Small intestine (tissue), 7 donors: Measurements from ENCODE around the gene IER5. TPM values are rescaled to one million over a fixed set of nuclear protein-coding genes. Genes with fewer than 3 reads are reported as not detected.

Source experiments
- DNase-seq, 2 donors: peaks; one replicate each; pipeline versions ENCODE4 v3.0.0 to v3.0.0-alpha.2; 2013
- FAIRE-seq: peaks from 2 replicates; lab custom pipeline; 2012; peaks lifted over from hg19 to GRCh38; lab: Jason Lieb, UNC
- H3K27ac ChIP-seq, 3 donors: one replicate each; pipeline ENCODE4 v1.5.1; 2013; ENCODE audit warnings: low read length in 2 of 3, mild to moderate bottlenecking in 2 of 3, control low read depth in 1 of 3, inconsistent platforms in 1 of 3, low read depth in 1 of 3, moderate library complexity in 1 of 3
- H3K27me3 ChIP-seq, 3 donors: one replicate each; pipeline ENCODE4 v1.6.1; 2013; ENCODE audit warnings: low read length in 3 of 3, inconsistent platforms in 1 of 3; ENCODE audit not compliant: control insufficient read depth in 3 of 3, insufficient read depth in 3 of 3
- H3K36me3 ChIP-seq, 3 donors: one replicate each; pipeline ENCODE4 v1.6.1; 2013; ENCODE audit warnings: low read length in 3 of 3, inconsistent platforms in 1 of 3, low read depth in 1 of 3, mild to moderate bottlenecking in 1 of 3, moderate library complexity in 1 of 3; ENCODE audit not compliant: control insufficient read depth in 3 of 3, insufficient read depth in 2 of 3
- H3K4me1 ChIP-seq, 3 donors: one replicate each; pipeline ENCODE4 v1.6.1; 2013; ENCODE audit warnings: low read length in 2 of 3, inconsistent platforms in 1 of 3, low read depth in 1 of 3, mild to moderate bottlenecking in 1 of 3, moderate library complexity in 1 of 3; ENCODE audit not compliant: control insufficient read depth in 3 of 3, insufficient read depth in 2 of 3
- H3K4me3 ChIP-seq, 3 donors: one replicate each; pipeline ENCODE4 v1.5.1; 2013; ENCODE audit warnings: low read length in 3 of 3, control low read depth in 1 of 3, inconsistent platforms in 1 of 3, low read depth in 1 of 3, mild to moderate bottlenecking in 1 of 3, moderate library complexity in 1 of 3
- H3K9me3 ChIP-seq, 2 donors: one replicate each; pipeline ENCODE4 v1.6.1; 2013; ENCODE audit warnings: low read depth in 1 of 2, low read length in 1 of 2; ENCODE audit not compliant: control insufficient read depth in 2 of 2, insufficient read depth in 1 of 2
- WGBS, 3 donors: extraction: QIAGEN DNeasy Blood & Tissue Kit; methylation state at CpG; one replicate each; pipeline ENCODE4 v1.1.7; 2013; 5-methylcytosine and 5-hydroxymethylcytosine counted together
- polyA plus RNA-seq, 4 donors: library from polyadenylated mRNA; stranded (reverse) in 3 of 4; unstranded in 1 of 4; fragments of 200-250 nt in 3 of 4; fragments of 120-200 nt in 1 of 4; gene quantifications; one replicate each; pipeline versions ENCODE4 v1.2.1 to v1.2.3, GENCODE V29; 2013
- donor health status: healthy with polysubstance abuse.
- donor health status: control.
- donor health status: control.
- donor health status: Bipolar disorder and iron deficiency.
- donor health status: healthy.

IER5 gene
- polyA plus RNA-seq, 4 donors: 4.5 to 8.9 (median 6.3) TPM

DNA sequence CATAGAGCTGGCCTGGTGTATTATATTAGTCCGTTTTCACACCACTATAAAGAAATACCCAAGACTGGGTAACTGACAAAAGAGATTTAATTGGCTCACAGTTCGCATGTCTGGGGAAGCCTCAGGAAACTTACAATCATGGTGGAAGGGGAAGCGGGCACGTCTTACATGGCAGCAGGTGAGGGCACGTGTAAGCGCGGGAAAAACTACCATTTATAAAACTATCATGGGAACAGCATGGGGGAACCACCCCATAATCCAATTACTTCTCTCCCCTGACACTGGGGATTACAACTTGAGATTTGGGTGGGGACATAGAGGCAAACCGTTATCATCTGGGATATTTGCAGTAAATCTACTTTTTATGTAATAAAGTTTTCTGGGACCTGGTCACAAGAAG lies 6.8 kb downstream of the IER5 start:
- Histone ChIP-seq H3K27ac (no peak overlapping the region), H3K36me3 (peaks cover 0 to 5% (median 0%) of the 10 kb centered on the region in 3 donors), H3K27me3 (peaks cover 0 to 4% (median 0%) of the 10 kb centered on the region in 3 donors), H3K4me1 (peaks cover 2 to 38% (median 13%) of the 10 kb centered on the region in 3 donors), H3K9me3 (no peaks in the 10 kb centered on the region), H3K4me3 (no peak overlapping the region)
- DNase-seq (no peak), FAIRE-seq (no peak)
- WGBS, 3 donors: 93 to 94% (median 93%) methylated on average over 8 of the region's 8 CpGs

DNA sequence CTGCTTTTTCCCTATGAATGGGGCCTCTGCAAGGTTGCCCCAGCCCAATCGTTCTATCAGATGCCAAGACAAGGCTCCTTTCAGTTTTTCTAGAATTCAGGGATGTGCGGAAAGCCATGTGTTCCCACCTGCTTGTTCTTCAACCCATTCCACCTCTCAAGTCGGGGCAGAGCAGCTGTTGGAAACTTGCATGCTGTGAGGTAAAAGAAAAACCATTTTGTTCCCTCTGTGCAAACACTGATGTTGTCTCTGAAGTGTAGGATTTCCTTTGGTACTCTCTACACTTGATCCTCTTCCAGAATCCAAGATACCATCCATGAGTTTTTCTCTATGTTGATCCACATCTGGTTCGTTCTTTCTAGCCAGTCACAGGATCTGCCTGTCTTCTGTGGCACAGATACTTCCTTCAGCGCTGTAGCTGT lies 7.3 kb downstream of the IER5 start:
- Histone ChIP-seq H3K9me3 (no peaks in the 10 kb centered on the region), H3K36me3 (peaks cover 0 to 5% (median 0%) of the 10 kb centered on the region in 3 donors), H3K4me1 (peaks cover 2 to 38% (median 14%) of the 10 kb centered on the region in 3 donors), H3K27ac (peak overlapping the region in 1 of 3 donors; percentile 57), H3K27me3 (peaks cover 0 to 9% (median 0%) of the 10 kb centered on the region in 3 donors), H3K4me3 (no peak overlapping the region)
- WGBS, 3 donors: 72 to 89% (median 89%) methylated on average over 5 of the region's 5 CpGs
- FAIRE-seq: no peak
- no peak for DNase-seq

DNA sequence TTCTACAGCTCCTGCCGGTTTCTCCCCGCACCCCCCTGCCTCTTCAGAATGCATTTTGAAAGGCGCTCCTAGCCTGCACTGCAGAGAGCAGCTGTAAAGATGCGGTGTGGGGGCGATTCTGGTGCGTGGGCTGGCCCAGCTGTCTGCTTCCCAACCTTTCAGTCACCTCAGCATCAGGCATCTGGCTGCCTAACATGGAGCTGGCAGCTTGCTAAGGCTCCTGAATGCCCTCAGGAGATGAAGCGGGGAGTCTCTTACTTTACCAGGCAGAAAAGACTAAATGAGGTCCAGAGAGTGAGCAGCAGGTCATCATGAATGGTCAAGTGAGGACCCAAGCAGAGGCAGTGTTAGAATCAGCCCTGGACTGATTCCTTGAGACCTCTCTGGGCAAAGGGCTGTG lies 8.7 kb downstream of the IER5 start:
- Histone ChIP-seq H3K4me3 (no peak overlapping the region), H3K36me3 (peaks cover 0 to 5% (median 0%) of the 10 kb centered on the region in 3 donors), H3K27ac (peak overlapping the region in 1 of 3 donors; percentile 60), H3K9me3 (no peaks in the 10 kb centered on the region), H3K4me1 (peaks cover 0 to 31% (median 21%) of the 10 kb centered on the region in 3 donors), H3K27me3 (peaks cover 0 to 9% (median 0%) of the 10 kb centered on the region in 3 donors)
- DNase-seq (no peak), FAIRE-seq (no peak)
- 77 to 92% (median 80%) methylated on average over 7 of the region's 7 CpGs for WGBS, 3 donors

DNA sequence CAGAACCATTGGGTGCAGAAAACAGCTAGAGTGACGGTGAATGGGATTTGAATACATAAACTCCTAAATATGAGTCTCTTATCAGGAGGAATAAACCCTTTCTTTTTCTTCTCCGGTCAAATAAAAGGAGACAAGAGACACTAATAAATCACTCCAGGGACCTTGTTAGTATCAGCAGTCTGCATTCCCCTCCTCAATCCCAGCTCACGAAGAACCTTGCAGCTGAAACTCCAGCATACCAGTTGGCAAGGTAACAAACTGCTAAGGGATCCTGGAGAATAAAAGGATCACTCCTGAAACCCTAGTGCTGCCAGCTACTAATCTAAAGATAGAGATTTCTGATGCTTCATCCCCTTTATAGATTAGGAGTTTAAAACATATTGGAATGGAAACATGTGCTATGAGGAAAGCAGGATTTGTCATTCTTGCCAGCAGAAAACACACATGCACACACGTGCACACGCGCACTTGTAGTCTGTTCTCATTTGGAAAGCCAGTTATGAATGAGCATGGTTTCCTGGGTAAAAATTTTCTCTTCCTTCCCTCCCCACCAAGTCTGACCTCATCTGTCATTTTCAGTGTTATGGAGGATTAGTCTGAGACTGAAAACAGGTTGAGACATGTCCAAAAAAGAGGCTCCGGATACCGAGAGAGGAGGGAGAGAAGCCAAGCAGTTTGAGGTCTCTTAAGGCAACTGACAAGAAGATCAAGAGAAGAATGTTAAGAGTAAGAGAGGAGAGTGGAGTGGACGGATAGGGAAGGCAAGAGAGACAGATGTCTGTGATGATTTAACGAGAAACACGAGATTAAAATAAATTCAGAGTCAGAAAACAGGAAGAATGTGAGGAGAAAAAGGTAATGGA lies 10.9 kb downstream of the IER5 start:
- H3K4me3 ChIP-seq: no peak overlapping the region
- WGBS, 3 donors: 38 to 64% (median 48%) methylated on average over 11 of the region's 11 CpGs
- peaks cover 0 to 9% (median 0%) of the 10 kb centered on the region in 3 donors for H3K27me3 ChIP-seq
- DNase-seq (no peak), FAIRE-seq (no peak)
- no peaks in the 10 kb centered on the region for H3K9me3 ChIP-seq
- peak overlapping the region in 1 of 3 donors; percentile 52 for H3K27ac ChIP-seq
- H3K4me1 ChIP-seq: peaks cover 0 to 25% (median 23%) of the 10 kb centered on the region in 3 donors
- peaks cover 0 to 3% (median 0%) of the 10 kb centered on the region in 3 donors for H3K36me3 ChIP-seq

DNA sequence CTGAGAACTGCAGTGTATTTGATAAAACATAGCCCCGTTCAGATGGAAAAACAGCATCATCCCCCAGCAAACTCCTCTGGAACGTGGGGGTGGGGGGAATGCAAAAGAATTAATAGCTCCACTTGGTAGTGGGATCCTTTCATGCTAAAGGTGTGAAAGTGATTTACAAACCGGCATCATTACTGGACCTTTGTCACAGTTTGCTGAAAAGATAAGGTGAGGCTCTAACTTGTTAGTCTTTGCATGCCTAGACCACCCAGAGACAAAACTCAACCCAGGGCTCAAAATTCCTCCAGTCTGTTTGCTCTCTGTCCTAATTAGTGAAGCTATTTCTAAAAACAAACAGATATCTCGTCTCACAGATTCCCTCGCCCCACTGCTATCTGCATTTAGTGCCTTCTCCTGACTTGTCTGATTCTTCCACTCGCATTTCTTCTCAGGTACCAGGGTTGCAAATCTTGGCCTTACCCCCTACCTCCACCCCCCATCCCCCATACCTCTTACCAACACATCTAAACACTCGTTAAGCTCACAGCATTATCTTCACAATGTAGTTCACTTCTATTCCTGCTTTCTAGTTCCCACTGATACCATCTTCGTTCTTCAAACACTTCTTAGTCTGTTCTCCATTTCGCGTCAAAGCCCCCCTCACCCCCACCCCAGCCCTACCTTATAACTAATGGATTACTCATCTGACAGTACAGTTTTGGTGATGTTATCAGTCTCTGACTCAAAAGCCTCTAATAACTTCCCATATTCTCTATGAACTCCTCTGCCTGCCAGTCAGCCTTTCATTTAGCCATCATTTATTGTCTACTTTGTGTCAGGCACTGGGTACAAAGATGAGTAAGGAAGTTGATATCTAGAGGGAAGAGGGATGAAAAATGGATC lies 11.8 kb downstream of the IER5 start:
- FAIRE-seq (no peak), DNase-seq (no peak)
- Histone ChIP-seq H3K4me1 (peaks cover 0 to 24% (median 21%) of the 10 kb centered on the region in 3 donors), H3K27ac (peak overlapping the region in 1 of 3 donors; percentile 52), H3K36me3 (no peaks in the 10 kb centered on the region), H3K4me3 (no peak overlapping the region), H3K9me3 (no peaks in the 10 kb centered on the region), H3K27me3 (peaks cover 0 to 9% (median 0%) of the 10 kb centered on the region in 3 donors)
- 46 to 55% (median 47%) methylated on average over 10 of the region's 10 CpGs for WGBS, 3 donors

DNA sequence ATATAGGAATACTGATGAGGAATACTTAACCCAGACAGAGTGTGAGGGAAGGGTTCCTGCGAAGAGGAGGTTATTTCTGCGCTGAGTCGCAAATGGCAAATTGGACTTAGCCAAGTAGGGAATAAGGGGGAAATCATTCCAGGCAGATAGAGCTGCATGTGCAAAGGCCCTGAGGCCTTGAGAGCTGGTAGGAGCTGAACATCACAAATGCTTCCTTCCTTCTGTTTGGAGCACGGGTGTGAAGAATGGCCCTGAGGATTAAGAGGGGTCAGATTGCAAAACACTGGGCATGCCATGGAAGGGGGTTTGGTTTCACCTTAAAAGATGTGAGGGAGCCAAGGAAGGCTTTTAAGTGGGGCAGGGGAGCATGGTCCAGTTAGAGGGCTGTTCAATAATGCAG lies 12.4 kb downstream of the IER5 start:
- Histone ChIP-seq H3K9me3 (no peaks in the 10 kb centered on the region), H3K4me1 (peaks cover 0 to 24% (median 22%) of the 10 kb centered on the region in 3 donors), H3K27ac (peak overlapping the region in 1 of 3 donors; percentile 23), H3K36me3 (no peaks in the 10 kb centered on the region), H3K27me3 (peaks cover 0 to 12% (median 0%) of the 10 kb centered on the region in 3 donors), H3K4me3 (no peak overlapping the region)
- DNase-seq: no peak
- WGBS, 3 donors: 92 to 96% (median 95%) methylated on average over 4 of the region's 4 CpGs
- no peak for FAIRE-seq

DNA sequence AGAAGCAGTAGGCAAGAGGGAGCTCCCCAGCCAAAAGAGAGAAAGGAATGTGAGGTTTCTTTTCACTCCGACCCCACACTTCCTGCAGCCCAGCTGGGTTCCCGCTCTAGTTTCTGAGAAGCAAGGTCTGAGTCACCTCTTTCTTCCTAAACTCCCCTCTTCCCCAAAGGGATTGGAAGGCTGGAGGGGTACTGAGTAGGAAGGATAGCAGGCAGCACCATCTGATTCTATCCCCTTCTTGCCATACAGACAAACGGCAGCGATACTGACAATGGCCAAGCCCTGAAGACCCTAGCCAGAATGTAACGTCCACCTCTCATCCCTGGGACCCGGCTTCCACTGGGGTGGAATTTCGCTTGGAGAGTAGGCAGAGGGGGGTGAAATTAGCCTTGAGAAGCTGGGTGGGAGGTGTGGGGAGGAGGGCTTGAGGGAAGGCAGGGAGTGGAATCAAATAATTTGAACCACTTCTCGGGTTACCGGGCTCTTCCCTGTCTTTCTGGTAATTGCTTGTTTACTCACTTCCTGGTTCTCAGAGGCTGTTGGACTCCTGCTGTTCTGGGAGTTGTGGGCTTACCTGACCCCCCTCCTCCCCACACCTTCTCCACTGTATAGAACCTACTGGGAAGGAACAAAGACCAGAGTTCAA lies 13.2 kb downstream of the IER5 start:
- no peak for FAIRE-seq
- H3K4me1 ChIP-seq: peaks cover 0 to 24% (median 22%) of the 10 kb centered on the region in 3 donors
- no peaks in the 10 kb centered on the region for H3K36me3 ChIP-seq
- H3K27ac ChIP-seq: peak overlapping the region in 1 of 3 donors; percentile 38
- 56 to 79% (median 74%) methylated on average over 9 of the region's 9 CpGs for WGBS, 3 donors
- no peaks in the 10 kb centered on the region for H3K9me3 ChIP-seq
- no peak overlapping the region for H3K4me3 ChIP-seq
- peaks cover 0 to 12% (median 0%) of the 10 kb centered on the region in 3 donors for H3K27me3 ChIP-seq
- DNase-seq: no peak
